Fibroblast of lung (primary cell): ENCODE data around the gene GNLY. TPM values are rescaled to one million over a fixed set of nuclear protein-coding genes. Genes with fewer than 3 reads are reported as not detected.

Experiments used
- DNase-seq, 2 donors: peaks; one replicate each; pipeline versions ENCODE4 v3.0.0 to v3.0.0-alpha.2; 2010; ENCODE audit warnings: low read depth in 2 of 2
- H2AFZ ChIP-seq: 2 replicates; pipeline ENCODE4 v1.5.1; 2012; ENCODE audit warnings: low read length, control low read depth, inconsistent platforms
- H3K27ac ChIP-seq: 2 replicates; pipeline ENCODE4 v1.5.1; 2011; ENCODE audit warnings: low read length, control low read depth; ENCODE audit not compliant: insufficient read depth
- H3K27me3 ChIP-seq: 2 replicates; pipeline ENCODE4 v1.5.1; 2011; ENCODE audit warnings: mild to moderate bottlenecking, low read length; ENCODE audit not compliant: control insufficient read depth, insufficient read depth
- H3K36me3 ChIP-seq: 2 replicates; pipeline ENCODE4 v1.5.1; 2011; ENCODE audit warnings: low read length; ENCODE audit not compliant: control insufficient read depth, insufficient read depth
- H3K4me1 ChIP-seq: 2 replicates; pipeline ENCODE4 v1.5.1; 2011; ENCODE audit warnings: low read length; ENCODE audit not compliant: control insufficient read depth, insufficient read depth; ENCODE audit errors: extremely low read depth
- H3K4me2 ChIP-seq: 2 replicates; pipeline ENCODE4 v1.5.1; 2011; ENCODE audit warnings: low read length, control low read depth; ENCODE audit not compliant: insufficient read depth; ENCODE audit errors: extremely low read depth
- H3K4me3 ChIP-seq, 4 experiments: fragments of 200-600 bp in 1 of 4; sonication (generic) in 1 of 4; replicated peaks in 1 of 4; 2 replicates each; pipeline ENCODE4 v1.5.1; 2011 to 2016; ENCODE audit warnings: low read length in 4 of 4, low read depth in 3 of 4, mild to moderate bottlenecking in 3 of 4, control low read depth in 2 of 4, inconsistent platforms in 1 of 4, mixed read lengths in 1 of 4; ENCODE audit not compliant: insufficient read depth in 1 of 4; ENCODE audit errors: control extremely low read depth in 1 of 4
- H3K79me2 ChIP-seq: 2 replicates; pipeline ENCODE4 v1.5.1; 2012; ENCODE audit warnings: mild to moderate bottlenecking, low read length, inconsistent platforms; ENCODE audit not compliant: control insufficient read depth, insufficient read depth
- H3K9ac ChIP-seq: 2 replicates; pipeline ENCODE4 v1.5.1; 2011; ENCODE audit warnings: mild to moderate bottlenecking, low read length, control low read depth; ENCODE audit not compliant: insufficient read depth
- H3K9me3 ChIP-seq: 2 replicates; pipeline ENCODE4 v1.5.1; 2012; ENCODE audit warnings: low read depth, low read length; ENCODE audit not compliant: control insufficient read depth, insufficient read depth
- H4K20me1 ChIP-seq: 2 replicates; pipeline ENCODE4 v1.5.1; 2011; ENCODE audit warnings: low read length; ENCODE audit not compliant: control insufficient read depth, insufficient read depth; ENCODE audit errors: extremely low read depth
- CTCF ChIP-seq, 2 donors: IDR thresholded peaks in 1 of 2; conservative IDR thresholded peaks in 1 of 2; 1 replicate in 1 of 2; 2 replicates in 1 of 2; pipeline ENCODE4 v1.5.1; 2011 to 2012; ENCODE audit warnings: low read length in 2 of 2, control low read depth in 1 of 2, inconsistent platforms in 1 of 2, low read depth in 1 of 2, mild to moderate bottlenecking in 1 of 2
- EZH2 ChIP-seq: IDR thresholded peaks from 2 replicates; pipeline ENCODE4 v1.5.1; 2012; ENCODE audit warnings: low read length, control low read depth, mild to moderate bottlenecking; ENCODE audit errors: missing control alignments
- polyA plus RNA-seq, 2 donors: library from polyadenylated mRNA; depleted of rRNA in 1 of 2; stranded (reverse) in 1 of 2; unstranded in 1 of 2; fragments of >200 nt; gene quantifications; 2 replicates each; pipeline ENCODE4 v1.2.1, GENCODE V29; 2011 to 2012; ENCODE audit warnings: missing spikeins in 1 of 2
- total RNA-seq: library from RNA; depleted of rRNA; stranded (reverse); fragments of >200 nt; gene quantifications from 2 replicates; pipeline ENCODE4 v1.2.1, GENCODE V29; 2014

Gene GNLY
- total and polyA plus RNA-seq, 2 donors (not counting 1 experiment from before 2014, with no cell fraction given): under 0.01 TPM; not detected in 1

GRCh38 chr2:85665264-85665937, 28.8 kb upstream of the GNLY start:
- no peak overlapping the region for H3K4me3 ChIP-seq
- H3K27ac ChIP-seq: no peak overlapping the region
- no peaks in the 10 kb centered on the region for H4K20me1 ChIP-seq
- H3K4me1 ChIP-seq: peaks cover 4% of the 10 kb centered on the region
- no peaks in the 10 kb centered on the region for H3K27me3 ChIP-seq
- no peaks in the 10 kb centered on the region for H3K9me3 ChIP-seq
- TF ChIP-seq CTCF (conservative IDR thresholded peaks at IDR 0.05 in 1 of 2, IDR thresholded peaks at IDR 0.05 in 1 of 2; ENCODE audit: low read depth in 1 of 2, low read length in 2 of 2) (no peak), EZH2 (no peak)
- no peak overlapping the region for H2AFZ ChIP-seq
- DNase-seq: no peak
- H3K79me2 ChIP-seq: no peaks in the 10 kb centered on the region
- no peak overlapping the region for H3K9ac ChIP-seq
- no peak overlapping the region for H3K4me2 ChIP-seq
- no peaks in the 10 kb centered on the region for H3K36me3 ChIP-seq

- Histone ChIP-seq H3K36me3 (no peaks in the 10 kb centered on the region), H3K4me3 (no peak overlapping the region), H3K9me3 (no peaks in the 10 kb centered on the region), H4K20me1 (no peaks in the 10 kb centered on the region), H3K4me1 (peaks cover 4% of the 10 kb centered on the region), H3K4me2 (no peak overlapping the region), H3K27me3 (no peaks in the 10 kb centered on the region), H3K9ac (no peak overlapping the region), H3K79me2 (no peaks in the 10 kb centered on the region), H3K27ac (no peak overlapping the region), H2AFZ (no peak overlapping the region)
- TF ChIP-seq CTCF (conservative IDR thresholded peaks at IDR 0.05 in 1 of 2, IDR thresholded peaks at IDR 0.05 in 1 of 2; ENCODE audit: low read depth in 1 of 2, low read length in 2 of 2) (no peak), EZH2 (no peak)
- DNase-seq: no peak
Measured at GRCh38 chr2:85666016-85666415, 28.1 kb upstream of the GNLY start.

GRCh38 chr2:85666435-85667316, 27.5 kb upstream of the GNLY start:
- no peaks in the 10 kb centered on the region for H3K79me2 ChIP-seq
- H4K20me1 ChIP-seq: no peaks in the 10 kb centered on the region
- no peak for DNase-seq
- H3K36me3 ChIP-seq: no peaks in the 10 kb centered on the region
- no peak overlapping the region for H2AFZ ChIP-seq
- no peaks in the 10 kb centered on the region for H3K27me3 ChIP-seq
- TF ChIP-seq CTCF (conservative IDR thresholded peaks at IDR 0.05 in 1 of 2, IDR thresholded peaks at IDR 0.05 in 1 of 2; ENCODE audit: low read depth in 1 of 2, low read length in 2 of 2) (no peak), EZH2 (no peak)
- no peak overlapping the region for H3K9ac ChIP-seq
- H3K9me3 ChIP-seq: no peaks in the 10 kb centered on the region
- H3K4me2 ChIP-seq: no peak overlapping the region
- H3K4me3 ChIP-seq: no peak overlapping the region
- H3K27ac ChIP-seq: no peak overlapping the region
- peaks cover 4% of the 10 kb centered on the region for H3K4me1 ChIP-seq
